GM12891 (cell line): ENCODE data around the gene TMEM14C.
A peak's percentile ranks its signal among the peaks of the same experiment; 100 is the strongest.

Source experiments
- POLR2A ChIP-seq: IDR thresholded peaks from 2 replicates; pipeline ENCODE4 v1.6.1; 2011; ENCODE audit warnings: low read depth, low read length, control low read depth
- POLR2AphosphoS5 ChIP-seq: IDR thresholded peaks from 2 replicates; pipeline ENCODE4 v1.6.1; 2011; ENCODE audit warnings: low read depth, low read length, control low read depth
- SPI1 ChIP-seq: IDR thresholded peaks from 2 replicates; pipeline ENCODE4 v1.6.1; 2011; ENCODE audit warnings: low read depth, low read length, control low read depth
- TAF1 ChIP-seq: IDR thresholded peaks from 2 replicates; pipeline ENCODE4 v1.6.1; 2011; ENCODE audit warnings: low read depth, low read length, control low read depth

DNA sequence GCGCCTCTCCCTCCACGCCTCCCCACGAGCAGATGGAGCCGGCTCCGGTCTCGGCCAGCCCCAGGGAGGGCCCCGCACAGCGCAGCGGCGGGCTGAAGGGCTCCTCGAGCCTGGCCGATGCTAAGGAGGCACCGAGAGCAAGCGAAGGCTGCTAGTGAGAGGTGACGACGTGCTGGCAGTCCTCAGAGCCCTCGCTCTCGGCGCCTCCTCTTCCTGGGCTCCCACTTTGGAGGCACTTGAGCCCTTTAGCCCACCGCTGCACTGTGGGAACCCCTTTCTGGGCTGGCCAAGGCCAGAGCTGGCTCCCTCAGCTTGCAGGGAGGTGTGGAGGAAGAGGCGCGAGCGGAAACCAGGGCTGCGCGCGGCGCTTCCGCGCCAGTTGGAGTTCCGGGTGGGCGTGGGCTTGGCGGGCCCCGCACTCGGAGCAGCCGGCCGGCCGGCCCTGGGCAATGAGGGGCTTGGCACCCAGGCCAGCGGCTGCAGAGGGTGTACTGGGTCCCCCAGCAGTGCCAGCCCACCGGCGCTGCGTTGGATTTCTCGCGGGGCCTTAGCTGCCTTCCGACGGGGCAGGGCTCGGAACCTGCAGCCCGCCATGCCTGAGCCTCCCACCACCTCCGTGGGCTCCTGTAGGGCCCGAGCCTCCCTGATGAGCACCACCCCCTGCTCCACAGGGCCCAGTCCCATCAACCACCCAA, 2.5 kb upstream of the TMEM14C start:
- TF ChIP-seq POLR2AphosphoS5 (peak; percentile 37; the same call in 1 of the 2 replicates), POLR2A (no peak; the same call in 1 of the 2 replicates), TAF1 (no peak), SPI1 (no peak)
